ENCODE data around the gene SLC30A5.
"Not testable (repeated sequence)": the region's sequence is repeated elsewhere in the genome, so short reads cannot be mapped to it uniquely, and the experiment has no call there.

DNA sequence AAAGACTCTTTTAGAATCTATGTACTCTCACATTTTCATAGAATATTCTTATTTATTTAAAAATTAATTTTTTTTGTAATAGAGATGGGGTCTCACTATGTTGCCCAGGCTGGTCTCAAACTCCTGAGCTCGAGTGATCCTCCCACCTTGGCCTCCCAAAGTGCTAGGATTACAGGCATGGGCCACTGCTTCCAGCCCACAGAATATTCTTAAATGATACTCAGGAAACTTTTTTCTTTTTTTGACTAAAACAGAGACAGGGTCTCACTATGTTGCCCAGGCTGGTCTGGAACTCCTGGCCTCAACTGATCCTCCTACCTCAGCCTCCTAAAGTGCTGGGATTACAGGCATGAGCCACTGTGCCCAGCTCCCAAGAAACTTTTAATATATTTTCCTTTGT lies 43.4 kb downstream of the SLC30A5 start:
- TF ChIP-seq POLR2A, CTCF (IDR thresholded peaks at IDR 0.05): not testable (repeated sequence)

All from sigmoid colon (tissue), 3 donors.